Erythroblast (primary cell): Measurements from ENCODE around the gene SLC22A23.

Source experiments
- GATA1 ChIP-seq: IDR thresholded peaks from 2 replicates; pipeline ENCODE4 v1.6.1; 2011; ENCODE audit warnings: low read depth, mild to moderate bottlenecking, control low read depth, low read length, moderate library complexity
- POLR2A ChIP-seq: IDR thresholded peaks from 2 replicates; pipeline ENCODE4 v1.6.1; 2011; ENCODE audit warnings: mild to moderate bottlenecking, low read length

DNA sequence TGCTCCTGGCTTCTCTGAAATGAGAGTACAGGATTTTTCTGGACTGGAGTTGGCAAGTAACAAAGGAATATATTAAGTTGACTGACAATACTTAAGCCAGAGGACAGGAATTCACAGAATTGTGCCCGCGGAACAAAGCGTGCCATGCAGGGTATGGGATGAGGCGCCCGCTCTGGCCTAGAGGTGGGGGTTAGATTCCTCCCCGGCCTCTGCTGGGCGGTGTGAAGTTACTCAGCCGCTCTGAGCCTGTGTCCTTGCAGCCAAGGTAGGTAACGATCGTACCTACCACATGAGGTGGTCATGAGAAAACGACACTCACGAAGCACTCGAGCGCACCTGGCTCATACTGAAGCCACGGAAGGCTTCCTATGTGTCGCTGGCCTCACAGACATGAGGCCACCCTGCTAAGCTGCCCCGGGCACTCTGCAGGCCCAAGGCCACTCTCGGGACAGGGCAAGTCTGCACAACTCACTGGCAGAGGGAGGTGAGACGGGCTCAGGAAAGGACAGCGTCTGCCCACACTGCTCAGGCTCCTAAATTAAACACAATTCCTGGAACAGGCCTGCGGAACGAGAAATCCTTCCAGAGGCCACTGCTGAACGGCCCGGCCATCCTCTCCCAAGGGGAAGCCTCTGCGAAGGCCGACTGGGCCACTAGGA, 127.3 kb downstream of the SLC22A23 start:
- no peak for TF ChIP-seq POLR2A
- no peak for TF ChIP-seq GATA1
